Muscle of leg (tissue), 16 donors: ENCODE data around the gene NPIPA8. TPM values are rescaled to one million over a fixed set of nuclear protein-coding genes. Genes with fewer than 3 reads are reported as not detected.
"Not testable (repeated sequence)": the region's sequence is repeated elsewhere in the genome, so short reads cannot be mapped to it uniquely, and the experiment has no call there.

Source experiments
- DNase-seq: peaks from one replicate; pipeline ENCODE4 v3.0.0; 2013
- H3K27ac ChIP-seq: one replicate; pipeline ENCODE4 v1.5.1; 2013; ENCODE audit warnings: mild to moderate bottlenecking, low read length, control low read depth
- H3K27me3 ChIP-seq: one replicate; pipeline ENCODE4 v1.6.1; 2013; ENCODE audit warnings: low read length; ENCODE audit not compliant: control insufficient read depth, insufficient read depth
- H3K36me3 ChIP-seq: one replicate; pipeline ENCODE4 v1.6.1; 2013; ENCODE audit warnings: low read length; ENCODE audit not compliant: control insufficient read depth, insufficient read depth
- H3K4me1 ChIP-seq: one replicate; pipeline ENCODE4 v1.6.1; 2013; ENCODE audit warnings: low read length; ENCODE audit not compliant: control insufficient read depth, insufficient read depth
- H3K4me3 ChIP-seq: one replicate; pipeline ENCODE4 v1.5.1; 2013; ENCODE audit warnings: low read length, control low read depth
- H3K9me3 ChIP-seq: replicated peaks from 2 replicates; pipeline ENCODE4 v1.6.1; 2013; ENCODE audit warnings: low read depth, low read length; ENCODE audit not compliant: control insufficient read depth
- WGBS: methylation state at CpG from one replicate; pipeline ENCODE4 v1.1.5; 2013; ENCODE audit warnings: missing lambda C conversion rate; ENCODE audit not compliant: insufficient coverage; 5-methylcytosine and 5-hydroxymethylcytosine counted together
- long read RNA-seq, 11 donors: transcript quantifications; one replicate each; lab custom pipeline, GENCODE V29; 2026
- polyA plus RNA-seq, 8 donors: library from polyadenylated mRNA; unstranded; fragments of 120-200 nt; gene quantifications; one replicate each; pipeline versions ENCODE4 v1.2.1 to v1.2.3, GENCODE V29; 2013; ENCODE audit warnings: inconsistent platforms in 1 of 8, low replicate concordance in 1 of 8; ENCODE audit not compliant: insufficient read length in 8 of 8, insufficient read depth in 1 of 8
- total RNA-seq: library from RNA; stranded (reverse); fragments of 120-200 nt; gene quantifications from one replicate; pipeline ENCODE4 v1.2.4, GENCODE V29; 2013

Gene NPIPA8
- total RNA-seq (0.22 TPM), polyA plus RNA-seq (10 to 100 TPM in 1 of 8 donors, 1 to 10 TPM in 5, under 1 TPM in 2; 0.70 to 35.2 (median 1.3) TPM)
- long read RNA-seq, donor 1 = 0 reads
- long read RNA-seq, donor 2 = 0 reads
- long read RNA-seq, donor 3 = 0 reads
- long read RNA-seq, donor 4 = 0 reads
- long read RNA-seq, donor 5 = 0 reads
- long read RNA-seq, donor 6 = 0 reads
- long read RNA-seq, donor 7 = 0 reads
- long read RNA-seq, donor 8 = 0 reads
- long read RNA-seq, donor 9 = 0 reads
- long read RNA-seq, donor 10, partial matches to known transcripts = 10 of 10 reads
- long read RNA-seq, donor 10, other reads (novel, unspliced or antisense) = 0 of 10 reads
- long read RNA-seq, donor 11 = 0 reads

GRCh38 chr16:18336636-18337035 is at the start of gene NPIPA8:
TSS of gene NPIPA8 (minus strand) at chr16:18336736. CDS start at chr16:18332662, 4,074 bp downstream.
- H3K27ac ChIP-seq, H3K4me3 ChIP-seq, H3K27me3 ChIP-seq, H3K4me1 ChIP-seq, H3K9me3 ChIP-seq, DNase-seq, H3K36me3 ChIP-seq: not testable (repeated sequence)
- WGBS = no CpG with 5 or more reads among the region's 21 CpGs

- not testable (repeated sequence) for H3K36me3 ChIP-seq, H3K4me1 ChIP-seq, DNase-seq, H3K4me3 ChIP-seq, H3K27me3 ChIP-seq, H3K27ac ChIP-seq, H3K9me3 ChIP-seq
- WGBS = no CpG with 5 or more reads among the region's 33 CpGs
Measured at GRCh38 chr16:18385285-18385684, 48.7 kb upstream of the NPIPA8 start.

DNA sequence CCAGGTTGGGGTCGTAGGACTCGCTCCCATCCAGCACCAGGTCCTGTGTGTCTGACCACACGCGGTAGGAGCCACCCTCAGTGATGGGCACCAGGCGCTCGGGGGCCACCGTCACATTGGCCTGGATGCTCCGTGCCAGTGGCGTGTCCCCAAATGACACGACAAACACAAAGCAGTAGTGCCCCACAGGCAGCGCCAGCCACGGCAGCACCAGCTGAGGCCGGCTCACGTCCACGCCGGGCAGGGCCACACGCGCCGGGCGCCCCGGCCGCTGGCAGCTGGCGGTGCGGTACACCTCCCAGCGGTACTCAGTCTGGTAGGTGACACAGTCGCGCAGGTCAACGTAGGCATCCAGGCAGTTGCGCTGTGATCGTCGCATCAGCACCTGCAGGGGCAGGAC is 48.3 kb upstream of the NPIPA8 start:
- not testable (repeated sequence) for H3K27ac ChIP-seq, H3K27me3 ChIP-seq, H3K4me3 ChIP-seq, DNase-seq, H3K4me1 ChIP-seq, H3K9me3 ChIP-seq, H3K36me3 ChIP-seq
- WGBS = no CpG with 5 or more reads among the region's 31 CpGs

DNA sequence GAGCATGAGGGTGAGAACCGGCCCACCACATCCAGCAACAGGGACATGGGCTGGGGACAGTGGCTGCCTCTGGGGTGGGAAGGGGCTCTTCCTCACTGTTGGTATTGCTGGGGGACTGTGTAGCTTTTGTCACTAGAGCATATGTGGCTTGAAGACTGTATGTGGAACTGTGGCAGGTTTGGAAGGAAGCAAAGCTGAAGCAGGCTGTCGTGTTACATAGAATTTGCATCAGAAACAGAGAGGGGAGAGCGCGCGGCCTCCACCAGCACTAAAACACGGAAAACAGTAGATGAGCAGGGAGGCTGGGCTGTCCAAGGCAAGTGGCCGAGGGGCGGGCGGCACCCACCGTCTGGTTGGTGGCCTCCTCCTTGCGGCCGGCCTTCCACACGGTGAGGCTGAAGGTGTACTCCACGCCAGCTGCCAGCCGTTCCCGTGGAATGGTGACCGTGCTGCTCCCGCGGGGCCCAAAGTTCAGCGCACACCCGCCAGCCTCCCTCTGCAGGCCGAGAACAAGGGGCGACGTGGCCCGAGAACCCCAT is 47.6 kb upstream of the NPIPA8 start:
- no CpG with 5 or more reads among the region's 25 CpGs for WGBS
- H3K4me3 ChIP-seq, H3K4me1 ChIP-seq, H3K27me3 ChIP-seq, H3K9me3 ChIP-seq, DNase-seq, H3K27ac ChIP-seq, H3K36me3 ChIP-seq: not testable (repeated sequence)

DNA sequence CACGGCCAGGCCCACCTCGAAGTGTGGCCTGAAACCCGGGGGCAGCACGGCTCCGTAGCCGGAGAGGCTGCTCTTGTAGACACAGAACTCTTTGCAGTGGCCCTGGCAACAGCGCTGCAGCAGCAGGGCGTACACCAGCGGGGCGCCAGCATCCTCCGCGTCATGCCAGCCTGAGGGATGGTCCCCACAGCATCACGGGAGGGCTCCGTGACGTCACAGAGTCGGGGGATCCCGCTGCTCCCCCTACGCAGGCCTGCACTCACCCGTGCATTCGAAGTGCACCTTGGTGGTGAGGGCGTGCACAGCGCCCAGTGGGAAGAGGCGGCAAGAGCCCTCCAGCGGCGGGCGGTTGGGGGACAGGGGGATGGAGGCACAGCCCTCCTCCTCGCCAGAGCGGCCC is 46.2 kb upstream of the NPIPA8 start:
- H3K36me3 ChIP-seq, DNase-seq, H3K27ac ChIP-seq, H3K4me1 ChIP-seq, H3K9me3 ChIP-seq, H3K27me3 ChIP-seq, H3K4me3 ChIP-seq: not testable (repeated sequence)
- WGBS = no CpG with 5 or more reads among the region's 28 CpGs

DNA sequence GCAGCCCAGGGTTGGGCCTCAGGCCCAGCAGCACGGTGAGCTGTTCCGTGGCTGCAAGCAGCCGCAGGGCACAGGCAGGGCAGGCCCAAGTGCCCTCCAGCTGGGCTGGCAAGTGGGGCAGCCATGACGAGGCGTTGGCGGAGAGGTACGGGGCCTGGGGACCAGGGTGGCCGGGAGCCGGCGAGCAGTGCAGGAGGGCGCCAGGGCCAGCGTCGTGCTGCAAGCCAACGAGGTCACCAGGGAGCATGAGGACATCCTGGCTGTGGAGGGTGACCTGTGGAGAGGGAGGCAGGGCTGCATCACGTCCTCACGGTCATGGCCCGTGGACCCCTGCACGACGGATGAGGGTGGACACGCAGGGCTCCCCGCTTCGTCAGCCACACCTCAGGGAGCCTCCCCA is 11.2 kb upstream of the NPIPA8 start:
- not testable (repeated sequence) for DNase-seq, H3K4me1 ChIP-seq, H3K36me3 ChIP-seq, H3K4me3 ChIP-seq, H3K27ac ChIP-seq, H3K9me3 ChIP-seq, H3K27me3 ChIP-seq
- no CpG with 5 or more reads among the region's 22 CpGs for WGBS

DNA sequence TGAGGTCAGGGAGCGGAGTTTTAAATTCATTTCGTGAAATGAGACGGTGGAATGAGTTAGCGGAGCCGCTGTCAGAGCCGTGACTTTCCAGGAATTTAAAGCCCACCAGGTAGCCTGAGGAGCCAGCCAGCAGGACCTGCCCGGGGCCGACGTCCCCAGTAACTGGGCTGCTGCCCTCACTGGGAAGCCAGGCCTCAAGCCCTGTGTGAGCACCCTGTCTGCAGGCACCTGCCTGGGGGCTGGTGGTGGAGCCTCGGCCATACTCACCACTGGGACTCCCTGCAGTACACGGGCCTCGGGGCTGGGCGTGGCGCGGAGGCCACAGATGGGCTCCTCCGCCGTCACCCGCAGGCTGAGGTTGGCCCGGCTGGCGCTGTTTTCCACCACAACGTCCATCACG is 10.5 kb upstream of the NPIPA8 start:
- H3K27ac ChIP-seq, DNase-seq, H3K4me1 ChIP-seq, H3K9me3 ChIP-seq, H3K4me3 ChIP-seq, H3K36me3 ChIP-seq, H3K27me3 ChIP-seq: not testable (repeated sequence)
- WGBS = no CpG with 5 or more reads among the region's 22 CpGs

GRCh38 chr16:18344634-18345033 is 8.1 kb upstream of the NPIPA8 start:
- not testable (repeated sequence) for H3K27ac ChIP-seq, H3K4me1 ChIP-seq, DNase-seq, H3K9me3 ChIP-seq, H3K4me3 ChIP-seq, H3K27me3 ChIP-seq, H3K36me3 ChIP-seq
- WGBS = no CpG with 5 or more reads among the region's 18 CpGs

DNA sequence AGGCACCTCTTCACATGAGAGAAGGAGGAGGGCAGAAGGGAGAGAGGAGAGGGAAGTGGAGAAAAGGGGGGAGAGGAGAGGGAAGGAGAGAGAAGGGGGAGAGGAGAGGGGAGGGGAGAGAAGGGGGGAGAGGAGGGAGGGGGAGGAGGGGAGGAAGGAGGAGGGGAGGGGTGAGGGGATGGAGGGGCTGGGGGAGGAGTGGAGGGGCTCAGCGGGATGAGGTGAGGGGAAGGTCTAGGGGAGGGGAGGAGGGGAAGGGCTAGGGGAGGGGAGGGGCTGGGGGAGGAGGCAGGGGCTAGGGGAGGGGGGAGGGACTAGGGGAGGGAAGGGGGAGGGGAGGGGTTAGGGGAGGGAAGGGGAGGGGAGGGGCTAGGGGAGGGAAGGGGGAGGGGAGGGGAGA is 5.5 kb upstream of the NPIPA8 start:
- not testable (repeated sequence) for H3K4me3 ChIP-seq, H3K4me1 ChIP-seq, H3K36me3 ChIP-seq, DNase-seq, H3K9me3 ChIP-seq, H3K27me3 ChIP-seq, H3K27ac ChIP-seq
- no CpG with 5 or more reads among the region's 1 CpG for WGBS

GRCh38 chr16:18341417-18341960 is 5.0 kb upstream of the NPIPA8 start:
- not testable (repeated sequence) for H3K9me3 ChIP-seq, H3K4me1 ChIP-seq, H3K36me3 ChIP-seq, H3K27ac ChIP-seq, H3K4me3 ChIP-seq, DNase-seq, H3K27me3 ChIP-seq
- WGBS = no CpG with 5 or more reads among the region's 28 CpGs
